GM18498 (cell line): ENCODE results near the gene PHYKPL.
A peak's percentile ranks its signal among the peaks of the same experiment; 100 is the strongest.

Experiments used
- ATAC-seq: cut with Tn5 transposase; IDR thresholded peaks from one replicate; pipeline ENCODE4 v1.9.1; 2021; ENCODE audit warnings: mild to moderate bottlenecking, moderate library complexity; ENCODE audit not compliant: unreplicated experiment

The PHYKPL gene

GRCh38 chr5:178192787-178193186, 39.8 kb downstream of the PHYKPL start:
- no peak for ATAC-seq

- ATAC-seq: no peak
Observed at GRCh38 chr5:178192244-178192643, 40.4 kb downstream of the PHYKPL start.

- no peak for ATAC-seq
Observed at GRCh38 chr5:178191661-178192060, 40.9 kb downstream of the PHYKPL start.

GRCh38 chr5:178189433-178189832, 43.2 kb downstream of the PHYKPL start:
- ATAC-seq: no peak

GRCh38 chr5:178187014-178187413, 45.6 kb downstream of the PHYKPL start, which contains the start of gene GMCL2:
GMCL2 (minus strand) TSS chr5:178187371; CDS start chr5:178187299, 72 bp downstream.
- no peak for ATAC-seq

GRCh38 chr5:178186427-178186826, 46.2 kb downstream of the PHYKPL start:
- ATAC-seq: no peak

GRCh38 chr5:178182158-178182876, 50.3 kb downstream of the PHYKPL start:
- ATAC-seq: no peak

- no peak for ATAC-seq
Observed at GRCh38 chr5:178180141-178180863, 52.3 kb downstream of the PHYKPL start.

- ATAC-seq: no peak
Observed at GRCh38 chr5:178177569-178177968, 55.0 kb downstream of the PHYKPL start.

- no peak for ATAC-seq
Observed at GRCh38 chr5:178176791-178177190, 55.8 kb downstream of the PHYKPL start.

- no peak for ATAC-seq
Observed at GRCh38 chr5:178174456-178174855, 58.1 kb downstream of the PHYKPL start.

GRCh38 chr5:178170455-178170854, 62.1 kb downstream of the PHYKPL start:
- no peak for ATAC-seq

- ATAC-seq: no peak
Observed at GRCh38 chr5:178165581-178165980, 67.0 kb downstream of the PHYKPL start.

- peak; percentile 93 for ATAC-seq
Observed at GRCh38 chr5:178163772-178164735, 68.5 kb downstream of the PHYKPL start.

- no peak for ATAC-seq
Observed at GRCh38 chr5:178162481-178162880, 70.1 kb downstream of the PHYKPL start.

- no peak for ATAC-seq
Observed at GRCh38 chr5:178160176-178160575, 72.4 kb downstream of the PHYKPL start.
